Left colon (tissue), 2 donors: ENCODE measurements around the gene AGBL2. TPM values are rescaled to one million over a fixed set of nuclear protein-coding genes. Genes with fewer than 3 reads are reported as not detected.
"Not testable (repeated sequence)": the region's sequence is repeated elsewhere in the genome, so short reads cannot be mapped to it uniquely, and the experiment has no call there.

Source experiments
- ATAC-seq: fragments of 200-7000 bp; cut with Tn5 transposase; one replicate; pipeline ENCODE4 v1.9.1; 2020; ENCODE audit warnings: mild to moderate bottlenecking, moderate library complexity
- DNase-seq, 2 donors: peaks; one replicate each; pipeline ENCODE4 v3.0.0-alpha.2; 2020
- intact Hi-C, 2 donors: fragments of 100-400 bp; cut with DNase I in 1 of 2; cut with micrococcal nuclease in 1 of 2; formaldehyde crosslinking; loops; one replicate each; pipeline versions ENCODE4 v1.11.2 to v1.14.0; 2022; cut with DNase I, micrococcal nuclease
- total RNA-seq, 2 donors: library from RNA; stranded (reverse); fragmentation: NEBNext Ultra II Directional; extraction: Animal tissue kit (Norgen Biotek cat#: 25700); gene quantifications; one replicate each; pipeline ENCODE4 v1.2.1, GENCODE V29; 2021
- donor health status: DM: no; HTN: no; CAD: no.
- donor health status: DM: yes; HTN: yes; CAD: no.

The AGBL2 gene
- total RNA-seq, 2 donors from 2014 or later, result 2.3 to 2.9 TPM

DNA sequence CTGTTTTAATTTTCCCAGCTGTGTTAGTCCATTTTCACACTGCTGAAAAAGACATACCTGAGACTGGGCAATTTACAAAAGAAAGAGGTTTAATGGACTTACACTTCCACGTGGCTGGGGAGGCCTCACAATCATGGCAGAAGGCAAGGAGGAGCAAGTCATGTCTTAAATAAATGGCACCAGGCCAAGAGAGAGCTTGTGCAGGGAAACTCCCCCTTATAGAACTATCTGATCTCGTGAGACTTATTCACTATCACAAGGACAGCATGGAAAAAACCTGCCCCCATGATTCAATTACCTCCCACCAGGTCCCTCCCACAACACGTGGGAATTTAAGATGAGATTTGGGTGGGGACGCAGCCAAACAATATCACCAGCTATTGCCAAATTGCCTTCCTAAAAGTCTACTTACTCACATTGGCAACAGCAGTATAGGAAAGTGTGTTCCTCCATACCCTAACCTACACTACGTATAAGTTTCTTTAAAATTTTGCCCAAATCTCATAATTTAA, 7.8 kb downstream of the AGBL2 start:
- ATAC-seq, DNase-seq: not testable (repeated sequence)
- intact Hi-C loops, result loop anchor here in 1 of 2 donors (10.0 kb wide), 1 partner anchor 53 kb away; no protein-coding TSS in a partner anchor

DNA sequence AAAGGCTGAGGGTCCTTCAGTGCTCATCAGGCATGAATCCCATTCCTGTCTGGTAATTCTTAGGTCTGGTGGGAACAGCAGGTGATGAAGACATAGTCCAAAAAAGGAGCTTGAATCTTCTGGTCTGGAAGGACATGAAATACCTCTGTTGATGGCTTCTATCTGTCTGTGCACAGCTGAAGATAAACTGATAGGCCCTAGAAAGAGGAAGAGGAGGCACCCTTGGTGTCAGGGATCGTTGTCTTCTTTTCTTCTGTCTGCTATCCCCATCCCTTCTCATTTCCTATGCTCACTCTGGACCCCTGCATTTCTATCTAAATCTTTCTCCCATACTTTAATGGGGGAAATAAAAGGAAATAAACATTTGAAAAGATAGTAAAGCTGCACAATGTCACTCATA, 9.4 kb downstream of the AGBL2 start:
- no peak for ATAC-seq
- no peak for DNase-seq
- intact Hi-C loops, result loop anchor here in 1 of 2 donors (10.0 kb wide), 1 partner anchor 51 kb away; no protein-coding TSS in a partner anchor

- ATAC-seq (no peak), DNase-seq (no peak)
- intact Hi-C loops, result no loop called here
Observed at GRCh38 chr11:47691979-47692378, 23.2 kb downstream of the AGBL2 start.

GRCh38 chr11:47689480-47689879, 25.7 kb downstream of the AGBL2 start:
- DNase-seq, result peak in 1 of 2 donors; percentile 11
- intact Hi-C loops, result no loop called here
- ATAC-seq, result peak; percentile 46

GRCh38 chr11:47688991-47689390, 26.2 kb downstream of the AGBL2 start:
- intact Hi-C loops, result no loop called here
- DNase-seq, result no peak
- peak; percentile 96 for ATAC-seq

- intact Hi-C loops, result no loop called here
- DNase-seq, result no peak
- no peak for ATAC-seq
Observed at GRCh38 chr11:47688111-47688510, 27.1 kb downstream of the AGBL2 start.

DNA sequence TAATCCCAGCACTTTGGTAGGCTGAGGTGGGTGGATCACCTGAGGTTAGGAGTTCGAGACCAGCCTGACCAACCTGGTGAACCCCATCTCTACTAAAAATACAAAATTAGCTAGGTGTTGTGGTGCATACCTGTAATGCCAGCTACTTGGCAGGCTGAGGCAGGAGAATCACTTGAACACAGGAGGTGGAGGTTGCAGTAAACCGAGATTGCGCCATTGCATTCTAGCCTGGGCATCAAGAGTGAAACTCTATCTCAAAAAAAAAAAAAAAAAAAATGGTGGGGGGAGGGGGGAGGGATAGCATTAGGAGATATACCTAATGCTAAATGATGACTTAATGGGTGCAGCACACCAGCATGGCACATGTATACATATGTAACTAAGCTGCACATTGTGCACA, 28.5 kb downstream of the AGBL2 start:
- DNase-seq, intact Hi-C loops, ATAC-seq: not testable (repeated sequence)

DNA sequence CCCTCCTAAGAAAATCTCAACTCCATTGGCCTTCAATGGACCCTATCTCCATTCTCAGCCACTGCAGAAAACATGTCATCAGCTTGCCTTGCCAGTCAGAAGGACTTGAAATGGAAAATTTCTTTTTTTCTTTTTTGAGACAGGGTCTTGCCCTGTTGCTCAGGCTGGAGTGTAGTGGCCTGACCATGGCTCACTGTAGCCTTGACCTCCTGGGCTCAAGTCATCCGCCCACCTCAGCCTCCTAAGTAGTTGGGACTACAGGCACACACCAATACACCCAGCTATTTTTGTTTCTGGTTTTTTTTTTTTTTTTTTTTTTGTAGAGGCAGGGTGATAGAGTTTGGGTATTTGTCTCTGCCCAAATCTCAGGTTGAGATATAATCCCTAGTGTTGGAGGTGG, 29.0 kb downstream of the AGBL2 start:
- DNase-seq (no peak), ATAC-seq (no peak)
- intact Hi-C loops, result no loop called here

GRCh38 chr11:47675851-47676250, 39.3 kb downstream of the AGBL2 start:
- no peak for DNase-seq
- intact Hi-C loops, result no loop called here
- ATAC-seq, result no peak

DNA sequence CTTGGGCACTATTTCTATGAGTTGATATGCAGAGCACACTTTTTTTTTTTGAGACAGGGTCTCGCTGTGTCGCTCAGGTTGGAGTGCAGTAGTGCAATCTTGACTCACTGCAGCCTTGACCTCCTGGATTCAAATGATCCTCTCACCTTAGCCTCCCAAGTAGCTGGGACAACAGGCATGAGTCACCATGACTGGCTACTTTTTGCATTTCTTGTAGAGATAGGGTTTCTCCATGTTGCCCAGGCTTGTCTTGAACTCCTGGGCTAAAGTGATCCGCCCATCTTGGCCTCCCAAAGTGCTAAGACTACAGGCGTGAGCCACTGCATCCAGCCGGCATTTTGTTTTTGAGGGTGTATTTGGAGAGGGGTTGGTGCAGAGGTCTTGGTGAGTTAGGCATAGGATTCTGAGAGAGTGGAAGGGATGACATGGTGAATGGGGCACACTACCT, 42.9 kb downstream of the AGBL2 start:
- intact Hi-C loops, result no loop called here
- ATAC-seq (no peak), DNase-seq (no peak)

DNA sequence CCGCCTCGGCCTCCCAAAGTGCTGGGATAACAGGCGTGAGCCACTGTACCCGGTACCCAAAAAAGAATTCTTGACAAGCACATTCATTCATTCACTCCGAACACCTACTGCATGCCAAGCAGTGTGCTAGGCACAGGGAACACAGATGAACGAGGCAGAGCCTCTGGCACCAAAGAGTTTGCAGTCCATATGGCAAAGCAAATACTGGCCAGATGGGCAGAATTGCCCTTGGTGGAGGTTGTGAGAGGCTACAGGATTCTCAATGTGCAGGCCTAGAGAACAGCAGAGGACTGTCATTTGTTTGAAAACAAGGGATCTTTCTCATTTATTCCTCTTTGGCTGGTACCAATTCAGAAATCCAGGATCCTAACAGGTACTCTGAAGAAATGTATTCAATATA, 45.3 kb downstream of the AGBL2 start:
- no peak for DNase-seq
- intact Hi-C loops, result no loop called here
- ATAC-seq, result no peak

DNA sequence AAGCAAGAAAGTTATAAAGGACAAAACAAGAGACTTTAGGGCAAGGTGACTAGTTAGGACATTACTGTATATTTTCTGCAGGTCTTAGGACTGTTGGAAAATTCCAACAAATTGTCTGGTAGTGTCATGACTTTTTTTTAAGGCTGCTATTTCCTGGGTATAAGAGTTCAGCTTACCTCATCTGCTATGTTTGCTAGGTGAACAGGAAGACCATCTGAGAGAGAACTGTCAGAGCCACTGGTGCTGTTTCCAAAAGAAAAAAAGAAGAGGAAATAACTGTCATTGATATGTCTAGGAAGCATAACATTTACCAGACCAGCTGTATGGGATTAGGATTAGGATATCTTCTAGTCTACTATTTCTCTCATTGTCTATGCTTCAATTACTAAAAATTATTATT, 46.5 kb downstream of the AGBL2 start:
- no peak for ATAC-seq
- no peak for DNase-seq
- intact Hi-C loops, result no loop called here

GRCh38 chr11:47667555-47667954, 47.6 kb downstream of the AGBL2 start:
- ATAC-seq, result no peak
- intact Hi-C loops, result no loop called here
- DNase-seq, result no peak

GRCh38 chr11:47667135-47667534, 48.0 kb downstream of the AGBL2 start:
- intact Hi-C loops, result no loop called here
- ATAC-seq, result no peak
- no peak for DNase-seq

GRCh38 chr11:47664936-47665335, 50.2 kb downstream of the AGBL2 start:
- ATAC-seq, intact Hi-C loops, DNase-seq: not testable (repeated sequence)

- DNase-seq (no peak), ATAC-seq (no peak)
- intact Hi-C loops, result no loop called here
Observed at GRCh38 chr11:47661245-47661644, 53.9 kb downstream of the AGBL2 start.

DNA sequence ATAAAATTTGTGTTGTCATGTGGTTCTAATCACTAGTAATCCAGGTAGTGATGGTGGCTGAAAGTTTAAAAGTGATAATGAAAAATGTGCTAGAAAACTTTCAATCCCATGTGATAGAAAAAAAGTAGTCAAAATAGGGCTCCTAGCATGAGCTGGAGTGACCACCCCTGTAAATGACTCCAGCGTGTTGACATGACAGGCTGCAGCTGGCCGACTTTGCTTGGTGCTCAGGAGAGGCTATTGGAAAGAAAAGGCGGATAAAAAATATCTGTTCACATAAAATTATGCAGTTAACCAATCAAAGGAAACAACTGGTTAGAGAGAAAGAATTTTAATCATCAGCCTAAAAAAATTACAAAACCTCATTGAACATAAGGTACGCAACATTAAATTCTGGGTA, 55.9 kb downstream of the AGBL2 start:
- ATAC-seq, result no peak

DNA sequence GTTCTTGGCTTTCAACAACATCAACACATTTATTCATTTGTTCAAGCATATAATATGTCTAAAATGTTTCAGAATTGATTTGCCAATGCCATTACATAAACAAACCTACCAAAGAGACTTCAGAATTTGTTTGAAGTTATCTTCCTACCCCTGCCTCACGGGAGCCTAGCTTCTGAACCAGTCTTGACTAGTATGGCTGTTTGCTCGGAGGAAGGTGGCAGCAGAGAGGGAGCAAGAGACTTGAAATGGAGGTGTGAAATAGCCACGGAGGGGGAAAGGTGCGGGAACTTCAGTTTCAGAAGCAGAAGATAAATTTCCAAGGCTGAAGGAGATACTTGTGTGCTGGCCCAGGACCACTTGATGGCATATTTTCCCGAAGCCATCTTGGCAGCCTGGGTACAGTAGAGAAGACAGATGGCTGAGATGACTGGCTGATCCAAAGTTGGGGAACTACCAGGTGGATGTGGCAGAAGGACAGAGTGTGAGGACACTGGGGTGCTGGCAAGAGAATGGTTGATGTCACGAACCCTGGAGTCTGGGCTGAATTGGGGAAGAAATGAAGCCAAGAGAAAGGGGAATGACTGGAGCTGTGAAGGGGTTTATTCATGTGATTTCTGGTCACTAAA, 58.8 kb downstream of the AGBL2 start:
- DNase-seq (no peak), ATAC-seq (no peak)
- intact Hi-C loops, result loop anchor here in 1 of 2 donors (10.0 kb wide), 1 partner anchor 48 kb away; no protein-coding TSS in a partner anchor

More for the DNA sequence above, 55.9 kb downstream of the AGBL2 start:
- DNase-seq, result no peak
- intact Hi-C loops, result loop anchor here in 1 of 2 donors (10.0 kb wide), 1 partner anchor 46 kb away; no protein-coding TSS in a partner anchor

DNA sequence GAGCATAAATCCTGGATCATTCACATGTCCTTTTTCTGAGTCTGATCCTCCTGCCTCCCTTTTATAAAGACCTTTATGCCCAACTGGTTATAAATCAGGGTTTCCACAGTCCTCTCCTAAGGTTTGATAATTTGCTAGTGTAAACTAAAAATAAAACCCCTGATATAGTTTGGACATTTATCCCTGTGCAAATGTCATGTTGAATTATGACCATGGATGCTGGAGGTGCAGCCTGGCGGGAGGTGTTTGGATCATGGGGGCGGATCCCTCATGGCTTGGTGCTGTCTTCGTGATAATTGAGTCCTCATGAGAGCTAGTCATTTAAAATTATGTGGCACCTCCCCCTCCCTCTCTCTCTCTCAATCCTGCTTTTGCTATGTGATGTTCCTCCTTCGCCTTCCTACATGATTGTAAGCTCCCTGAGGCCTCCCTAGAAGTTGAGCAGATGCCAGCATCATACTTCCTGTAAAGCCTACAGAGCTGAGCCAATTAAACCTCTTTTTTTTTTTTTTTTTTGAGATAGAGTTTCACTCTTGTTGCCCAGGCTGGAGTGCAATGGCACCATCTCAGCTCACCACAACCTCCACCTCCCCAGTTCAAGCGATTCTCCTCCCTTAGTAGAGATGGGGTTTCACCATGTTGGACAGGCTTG, 63.2 kb downstream of the AGBL2 start:
- intact Hi-C loops, result loop anchor here in 1 of 2 donors (10.0 kb wide), 1 partner anchor 53 kb away; no protein-coding TSS in a partner anchor
- DNase-seq (no peak), ATAC-seq (no peak)

- ATAC-seq (no peak), DNase-seq (no peak)
- intact Hi-C loops, result no loop called here
Observed at GRCh38 chr11:47649276-47649675, 65.9 kb downstream of the AGBL2 start.
